Endothelial cell of umbilical vein (primary cell): Measurements from ENCODE around the gene SNCB.

ENCODE experiments used
- CTCF ChIP-seq, 2 donors: IDR thresholded peaks; 1 replicate in 1 of 2; 2 replicates in 1 of 2; pipeline ENCODE4 v1.5.1; 2011; ENCODE audit warnings: low read length in 2 of 2, mild to moderate bottlenecking in 2 of 2, moderate library complexity in 2 of 2, control low read depth in 1 of 2, inconsistent platforms in 1 of 2, low read depth in 1 of 2; ENCODE audit not compliant: insufficient read depth in 1 of 2; ENCODE audit errors: extremely low read depth in 1 of 2
- EZH2 ChIP-seq: IDR thresholded peaks from 2 replicates; pipeline ENCODE4 v1.6.1; 2012; ENCODE audit warnings: borderline replicate concordance, low read depth, mild to moderate bottlenecking, moderate library complexity, low read length, inconsistent platforms; ENCODE audit not compliant: severe bottlenecking
- FOS ChIP-seq: IDR thresholded peaks from 2 replicates; pipeline ENCODE4 v1.6.1; 2011; ENCODE audit warnings: mild to moderate bottlenecking, low read length, moderate library complexity, borderline replicate concordance; ENCODE audit not compliant: insufficient read depth
- GATA2 ChIP-seq: IDR thresholded peaks from 2 replicates; pipeline ENCODE4 v1.7.0; 2011; ENCODE audit warnings: low read depth, mild to moderate bottlenecking, moderate library complexity, mixed read lengths, low read length; ENCODE audit not compliant: insufficient read length, insufficient read depth
- JUN ChIP-seq: IDR thresholded peaks from 2 replicates; pipeline ENCODE4 v1.6.1; 2011; ENCODE audit warnings: borderline replicate concordance, low read depth; ENCODE audit not compliant: insufficient read length, insufficient read depth
- MAX ChIP-seq: IDR thresholded peaks from 2 replicates; pipeline ENCODE4 v1.6.1; 2011; ENCODE audit not compliant: insufficient read depth, insufficient read length
- POLR2A ChIP-seq: IDR thresholded peaks from 2 replicates; pipeline ENCODE4 v1.6.1; 2012; ENCODE audit warnings: low read depth, mild to moderate bottlenecking, control low read depth, low read length
- POLR2AphosphoS5 ChIP-seq: IDR thresholded peaks from 2 replicates; pipeline ENCODE4 v1.6.1; 2012; ENCODE audit warnings: low read depth, mild to moderate bottlenecking, control low read depth, low read length, moderate library complexity; ENCODE audit not compliant: insufficient read depth

GRCh38 chr5:176590035-176590717 lies 40.2 kb downstream of the SNCB start:
- TF ChIP-seq CTCF (IDR thresholded peaks at IDR 0.05; ENCODE audit: extremely low read depth in 1 of 2, insufficient read depth in 1 of 2, low read depth in 1 of 2, low read length in 2 of 2) (no peak), POLR2A (no peak), JUN (no peak), EZH2 (no peak), POLR2AphosphoS5 (no peak), GATA2 (no peak), MAX (no peak), FOS (no peak)
